HepG2 (cell line): ENCODE results near the gene SIGMAR1. TPM values are rescaled to one million over a fixed set of nuclear protein-coding genes. Genes with fewer than 3 reads are reported as not detected.

Experiments
- AGO2 ChIP-seq: fragments of 200-400 bp; formaldehyde crosslinking; optimal IDR thresholded peaks from 2 replicates; pipeline ENCODE3; 2017; ENCODE audit warnings: mild to moderate bottlenecking, low read depth, low read length, moderate library complexity
- ARID5B ChIP-seq: IDR thresholded peaks from 2 replicates; pipeline ENCODE4 v1.4.0; 2020; ENCODE audit warnings: mild to moderate bottlenecking, missing genetic modification reagents
- CBX5 ChIP-seq: sonication (generic); formaldehyde crosslinking; IDR thresholded peaks from 2 replicates; pipeline ENCODE4 v1.4.0; 2020; ENCODE audit warnings: missing genetic modification reagents, borderline replicate concordance
- DR1 ChIP-seq: sonication (generic); formaldehyde crosslinking; IDR thresholded peaks from 2 replicates; pipeline ENCODE4 v1.8.0; 2021; ENCODE audit warnings: mild to moderate bottlenecking, missing genetic modification reagents, inconsistent platforms
- ERF ChIP-seq: IDR thresholded peaks from 2 replicates; pipeline ENCODE4 v1.6.1; 2018; ENCODE audit warnings: missing biosample characterization, missing genetic modification reagents
- HIVEP1 ChIP-seq: sonication (generic); formaldehyde crosslinking; IDR thresholded peaks from 2 replicates; pipeline ENCODE4 v1.4.0; 2020; ENCODE audit warnings: mild to moderate bottlenecking, missing genetic modification reagents
- KAT8 ChIP-seq: IDR thresholded peaks from 2 replicates; pipeline ENCODE4 v1.6.1; 2016; ENCODE audit warnings: missing genetic modification reagents, missing compliant biosample characterization
- MIER2 ChIP-seq: IDR thresholded peaks from 2 replicates; pipeline ENCODE4 v1.6.1; 2016; ENCODE audit warnings: missing biosample characterization, missing genetic modification reagents
- MXD1 ChIP-seq: sonication (generic); formaldehyde crosslinking; IDR thresholded peaks from 2 replicates; pipeline ENCODE4 v1.4.0; 2020; ENCODE audit warnings: mild to moderate bottlenecking, missing genetic modification reagents
- PATZ1 ChIP-seq: sonication (generic); formaldehyde crosslinking; IDR thresholded peaks from 2 replicates; pipeline ENCODE4 v1.4.0; 2020; ENCODE audit warnings: missing genetic modification reagents
- SOX13 ChIP-seq, 3 experiments: fragments of 450-650 bp in 1 of 3; sonication (generic) in 1 of 3; formaldehyde crosslinking in 1 of 3; IDR thresholded peaks in 2 of 3; conservative IDR thresholded peaks in 1 of 3; 2 replicates each; pipeline versions ENCODE4 v1.5.0 to v1.6.1; 2016 to 2020; ENCODE audit warnings: antibody characterized with exemption in 1 of 3, mild to moderate bottlenecking in 1 of 3, missing compliant biosample characterization in 1 of 3, missing genetic modification reagents in 1 of 3, moderate library complexity in 1 of 3
- SOX6 ChIP-seq, 2 experiments: fragments of 450-650 bp in 1 of 2; sonication (generic) in 1 of 2; formaldehyde crosslinking in 1 of 2; IDR thresholded peaks; 2 replicates each; pipeline versions ENCODE4 v1.4.0 to v1.6.1; 2017 to 2020; ENCODE audit warnings: antibody characterized with exemption in 1 of 2, mild to moderate bottlenecking in 1 of 2, missing genetic modification reagents in 1 of 2
- STAT5B ChIP-seq: sonication (generic); formaldehyde crosslinking; IDR thresholded peaks from 2 replicates; pipeline ENCODE4 v1.4.0; 2020; ENCODE audit warnings: missing genetic modification reagents
- TARDBP ChIP-seq: sonication (generic); formaldehyde crosslinking; IDR thresholded peaks from 2 replicates; pipeline ENCODE4 v1.8.0; 2022; ENCODE audit warnings: mild to moderate bottlenecking, missing genetic modification reagents
- ZMYM4 ChIP-seq: sonication (generic); formaldehyde crosslinking; IDR thresholded peaks from 2 replicates; pipeline ENCODE4 v1.8.1; 2023; ENCODE audit warnings: mild to moderate bottlenecking, missing genetic modification reagents
- ZNF333 ChIP-seq: sonication (generic); formaldehyde crosslinking; IDR thresholded peaks from 2 replicates; pipeline ENCODE4 v1.4.0; 2020; ENCODE audit warnings: mild to moderate bottlenecking, missing genetic modification reagents, borderline replicate concordance
- ZNF350 ChIP-seq: sonication (generic); formaldehyde crosslinking; IDR thresholded peaks from 2 replicates; pipeline ENCODE4 v1.4.0; 2020; ENCODE audit warnings: mild to moderate bottlenecking, low read depth, missing genetic modification reagents, borderline replicate concordance
- ZNF562 ChIP-seq: sonication (generic); formaldehyde crosslinking; IDR thresholded peaks from 2 replicates; pipeline ENCODE4 v1.8.0; 2022; ENCODE audit warnings: missing genetic modification reagents, borderline replicate concordance
- ZNF768 ChIP-seq: sonication (generic); formaldehyde crosslinking; IDR thresholded peaks from 2 replicates; pipeline ENCODE4 v1.4.0; 2020; ENCODE audit warnings: missing genetic modification reagents
- ZSCAN20 ChIP-seq: sonication (generic); formaldehyde crosslinking; IDR thresholded peaks from 2 replicates; pipeline ENCODE4 v1.4.0; 2020; ENCODE audit warnings: missing genetic modification reagents, mild to moderate bottlenecking, borderline replicate concordance
- polyA plus RNA-seq, 8 experiments: library from polyadenylated mRNA; depleted of rRNA in 3 of 8; stranded (reverse) in 7 of 8; unstranded in 1 of 8; fragments of >200 nt; fragmentation: Illumina TruSeq in 4 of 8; extraction: Trizol in 4 of 8; gene quantifications; 2 replicates each; pipeline versions ENCODE4 v1.2.1 to v1.2.3, GENCODE V29; 2011 to 2016; ENCODE audit warnings: low read depth in 4 of 8, missing spikeins in 1 of 8, mixed read lengths in 1 of 8; ENCODE audit not compliant: insufficient read depth in 1 of 8
- total RNA-seq, 5 experiments: library from RNA; depleted of rRNA; stranded (reverse); fragments of >200 nt; fragmentation: Illumina TruSeq; extraction: Trizol; gene quantifications; 2 replicates each; pipeline ENCODE4 v1.2.3, GENCODE V29; 2016; ENCODE audit warnings: low read depth in 1 of 5
- TF ChIP-seq, protein P1 (sequence below): sonication (generic); formaldehyde crosslinking; IDR thresholded peaks from 2 replicates; pipeline ENCODE4 v1.4.0; 2020; ENCODE audit warnings: missing genetic modification reagents

SIGMAR1 gene
- total and polyA plus RNA-seq, 2 of the 13 experiments (the other 11 are each of a cell fraction or from before 2014, with no cell fraction given): 38.9 to 60.8 TPM

DNA sequence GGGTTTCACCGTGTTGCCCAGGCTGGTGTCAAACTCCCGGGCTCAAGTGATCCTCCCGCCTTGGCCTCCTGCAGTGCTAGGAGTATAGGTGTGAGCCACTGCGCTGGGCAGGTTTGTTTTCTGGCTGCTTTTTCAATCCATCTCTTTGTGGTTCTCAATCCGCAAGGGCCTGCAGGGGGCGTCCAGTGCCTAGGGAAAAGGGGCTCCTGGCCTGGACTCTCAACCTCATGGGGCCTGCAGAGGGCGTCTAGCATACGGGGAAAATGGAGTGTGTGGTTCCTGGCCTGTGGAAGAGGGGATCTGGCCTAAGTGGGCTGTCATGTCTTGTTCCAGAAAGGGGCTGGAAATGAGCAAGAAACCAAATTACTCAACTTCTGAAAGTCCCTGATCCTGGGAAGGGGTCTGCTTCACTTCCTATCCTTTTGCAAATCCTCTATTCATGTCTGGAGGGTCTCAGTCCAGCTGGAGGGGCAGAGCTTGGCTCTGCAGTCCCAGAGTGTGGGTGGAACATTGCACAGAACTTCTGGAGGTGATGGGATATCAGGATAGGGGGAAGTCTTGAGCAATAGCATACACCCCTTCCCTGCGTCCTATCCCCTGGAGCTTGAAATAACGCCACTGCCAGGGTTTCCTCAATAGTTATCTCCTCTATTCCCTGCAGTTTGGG is 37.6 kb upstream of the SIGMAR1 start (continued):
- TF ChIP-seq PATZ1 (CRISPR knock-in tag): 0 out of 2 replicates have a peak, but pooled peaks have one; percentile 20
- TF ChIP-seq ZMYM4: peak; percentile 46; the same call in 1 of the 2 replicates
- no peak for TF ChIP-seq AGO2
- no peak for TF ChIP-seq SOX13 (IDR thresholded peaks at IDR 0.05)
- 0 out of 4 replicates have a peak, but pooled peaks of 1 of the 2 experiments have one; percentile 16 for TF ChIP-seq SOX13 (CRISPR knock-in tag; conservative IDR thresholded peaks at IDR 0.05 in 1 of 2, IDR thresholded peaks at IDR 0.05 in 1 of 2)
- peak; percentile 20; the same call in 1 of the 2 replicates for TF ChIP-seq DR1 (CRISPR knock-in tag)
- TF ChIP-seq TARDBP (CRISPR knock-in tag): peak; percentile 23; the same call in 1 of the 2 replicates
- TF ChIP-seq ZNF333 (CRISPR knock-in tag): peak; percentile 68; the same call in 1 of the 2 replicates
- no peak for TF ChIP-seq STAT5B
- no peak for TF ChIP-seq ZSCAN20 (CRISPR knock-in tag)
- no peak for TF ChIP-seq ZNF562 (CRISPR knock-in tag)
- peak; percentile 53; the same call in 1 of the 2 replicates for TF ChIP-seq ERF
- TF ChIP-seq HIVEP1 (CRISPR knock-in tag): peak; percentile 70; the same call in 1 of the 2 replicates
- peak; percentile 22; the same call in 1 of the 2 replicates for TF ChIP-seq ARID5B (CRISPR knock-in tag)
- TF ChIP-seq SOX6 (IDR thresholded peaks at IDR 0.05): no peak
- peak; percentile 60 for TF ChIP-seq SOX6 (CRISPR knock-in tag; IDR thresholded peaks at IDR 0.05)
- TF ChIP-seq MXD1 (CRISPR knock-in tag): 0 out of 2 replicates have a peak, but pooled peaks have one; percentile 35
- peak; percentile 20; the same call in 1 of the 2 replicates for TF ChIP-seq CBX5 (CRISPR knock-in tag)
- peak; percentile 49; the same call in 1 of the 2 replicates for TF ChIP-seq ZNF350
- TF ChIP-seq MIER2 (CRISPR knock-in tag): 0 out of 2 replicates have a peak, but pooled peaks have one; percentile 55
- TF ChIP-seq, protein P1, sequence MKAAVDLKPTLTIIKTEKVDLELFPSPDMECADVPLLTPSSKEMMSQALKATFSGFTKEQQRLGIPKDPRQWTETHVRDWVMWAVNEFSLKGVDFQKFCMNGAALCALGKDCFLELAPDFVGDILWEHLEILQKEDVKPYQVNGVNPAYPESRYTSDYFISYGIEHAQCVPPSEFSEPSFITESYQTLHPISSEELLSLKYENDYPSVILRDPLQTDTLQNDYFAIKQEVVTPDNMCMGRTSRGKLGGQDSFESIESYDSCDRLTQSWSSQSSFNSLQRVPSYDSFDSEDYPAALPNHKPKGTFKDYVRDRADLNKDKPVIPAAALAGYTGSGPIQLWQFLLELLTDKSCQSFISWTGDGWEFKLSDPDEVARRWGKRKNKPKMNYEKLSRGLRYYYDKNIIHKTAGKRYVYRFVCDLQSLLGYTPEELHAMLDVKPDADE (CRISPR knock-in tag): no peak
- TF ChIP-seq KAT8 (CRISPR knock-in tag): peak; percentile 62; the same call in 1 of the 2 replicates
- 0 out of 2 replicates have a peak, but pooled peaks have one; percentile 17 for TF ChIP-seq ZNF768 (CRISPR knock-in tag)
